ENCODE results near the gene AFF3. TPM values are rescaled to one million over a fixed set of nuclear protein-coding genes. Genes with fewer than 3 reads are reported as not detected.
"Not testable (repeated sequence)": the region's sequence is repeated elsewhere in the genome, so short reads cannot be mapped to it uniquely, and the experiment has no call there.

Gene AFF3
- total and polyA plus RNA-seq, 3 experiments from 2014 or later, result 0.48 to 1.3 (median 0.53) TPM

DNA sequence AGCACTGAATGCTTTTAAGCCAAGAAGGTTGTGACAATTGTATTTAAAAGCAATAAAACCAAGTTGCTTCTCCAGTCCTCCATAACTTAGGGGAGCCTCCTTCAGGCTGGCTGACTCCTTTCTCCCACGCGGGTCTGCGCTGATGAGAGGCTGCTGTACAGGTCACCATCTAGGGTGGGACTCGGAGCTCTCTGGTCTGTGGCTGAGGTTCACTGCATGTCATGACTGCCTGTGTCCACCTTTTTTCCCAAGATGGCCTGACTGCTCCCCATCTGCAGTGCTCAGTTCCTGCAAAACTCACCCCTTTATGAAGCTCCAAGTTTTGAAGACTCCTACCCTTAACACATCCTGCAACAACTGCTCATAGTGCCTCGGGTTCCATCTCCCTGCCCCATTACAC is 194.4 kb downstream of the AFF3 start:
- no peaks in the 10 kb centered on the region for H3K9me3 Mint-ChIP-seq
- H3K4me3 Mint-ChIP-seq, result no peak overlapping the region
- H3K27me3 Mint-ChIP-seq, result peaks cover 5 to 6% of the 10 kb centered on the region in 2 donors
- no peaks in the 10 kb centered on the region for H3K36me3 ChIP-seq (ENCODE audit: insufficient read depth, low read length)
- H3K27me3 ChIP-seq (ENCODE audit: insufficient read depth, low read length, poor library complexity, severe bottlenecking), result no peaks in the 10 kb centered on the region
- ChIA-PET CTCF (no interaction called here), POLR2A (no interaction called here)
- H3K36me3 Mint-ChIP-seq, result no peaks in the 10 kb centered on the region
- H3K4me3 ChIP-seq (ENCODE audit: low read length), result no peak overlapping the region
- DNase-seq, result no peak
- no peak overlapping the region for H3K27ac Mint-ChIP-seq
- no peaks in the 10 kb centered on the region for H3K4me1 ChIP-seq (ENCODE audit: insufficient read depth, low read length)
- H3K27ac ChIP-seq (ENCODE audit: low read depth, low read length), result no peak overlapping the region
- no peaks in the 10 kb centered on the region for H3K4me1 Mint-ChIP-seq
- H3K9me3 ChIP-seq (ENCODE audit: low read length), result no peaks in the 10 kb centered on the region

- H3K4me1 ChIP-seq (ENCODE audit: insufficient read depth, low read length); H3K27ac ChIP-seq (ENCODE audit: low read depth, low read length); H3K36me3 ChIP-seq (ENCODE audit: insufficient read depth, low read length); H3K9me3 ChIP-seq (ENCODE audit: low read length); H3K4me3 Mint-ChIP-seq; H3K27me3 Mint-ChIP-seq; H3K9me3 Mint-ChIP-seq; H3K4me1 Mint-ChIP-seq; CTCF ChIA-PET; POLR2A ChIA-PET; DNase-seq; H3K36me3 Mint-ChIP-seq; H3K4me3 ChIP-seq (ENCODE audit: low read length); H3K27me3 ChIP-seq (ENCODE audit: insufficient read depth, low read length, poor library complexity, severe bottlenecking): not testable (repeated sequence)
- peak overlapping the region in 1 of 8 donors; percentile 55 for H3K27ac Mint-ChIP-seq
Observed at GRCh38 chr2:99947366-99947765, 195.0 kb downstream of the AFF3 start.

- no peaks in the 10 kb centered on the region for H3K4me1 Mint-ChIP-seq
- Histone ChIP-seq H3K27ac (ENCODE audit: low read depth, low read length) (no peak overlapping the region), H3K4me3 (ENCODE audit: low read length) (no peak overlapping the region), H3K27me3 (ENCODE audit: insufficient read depth, low read length, poor library complexity, severe bottlenecking) (no peaks in the 10 kb centered on the region), H3K9me3 (ENCODE audit: low read length) (no peaks in the 10 kb centered on the region), H3K4me1 (ENCODE audit: insufficient read depth, low read length) (no peaks in the 10 kb centered on the region), H3K36me3 (ENCODE audit: insufficient read depth, low read length) (no peaks in the 10 kb centered on the region)
- DNase-seq, result no peak
- peaks cover 5 to 6% of the 10 kb centered on the region in 2 donors for H3K27me3 Mint-ChIP-seq
- H3K36me3 Mint-ChIP-seq, result no peaks in the 10 kb centered on the region
- no peak overlapping the region for H3K4me3 Mint-ChIP-seq
- no peak overlapping the region for H3K27ac Mint-ChIP-seq
- H3K9me3 Mint-ChIP-seq, result no peaks in the 10 kb centered on the region
- CTCF ChIA-PET, result no interaction called here
- POLR2A ChIA-PET, result no interaction called here
Observed at GRCh38 chr2:99944019-99944418, 198.4 kb downstream of the AFF3 start.

DNA sequence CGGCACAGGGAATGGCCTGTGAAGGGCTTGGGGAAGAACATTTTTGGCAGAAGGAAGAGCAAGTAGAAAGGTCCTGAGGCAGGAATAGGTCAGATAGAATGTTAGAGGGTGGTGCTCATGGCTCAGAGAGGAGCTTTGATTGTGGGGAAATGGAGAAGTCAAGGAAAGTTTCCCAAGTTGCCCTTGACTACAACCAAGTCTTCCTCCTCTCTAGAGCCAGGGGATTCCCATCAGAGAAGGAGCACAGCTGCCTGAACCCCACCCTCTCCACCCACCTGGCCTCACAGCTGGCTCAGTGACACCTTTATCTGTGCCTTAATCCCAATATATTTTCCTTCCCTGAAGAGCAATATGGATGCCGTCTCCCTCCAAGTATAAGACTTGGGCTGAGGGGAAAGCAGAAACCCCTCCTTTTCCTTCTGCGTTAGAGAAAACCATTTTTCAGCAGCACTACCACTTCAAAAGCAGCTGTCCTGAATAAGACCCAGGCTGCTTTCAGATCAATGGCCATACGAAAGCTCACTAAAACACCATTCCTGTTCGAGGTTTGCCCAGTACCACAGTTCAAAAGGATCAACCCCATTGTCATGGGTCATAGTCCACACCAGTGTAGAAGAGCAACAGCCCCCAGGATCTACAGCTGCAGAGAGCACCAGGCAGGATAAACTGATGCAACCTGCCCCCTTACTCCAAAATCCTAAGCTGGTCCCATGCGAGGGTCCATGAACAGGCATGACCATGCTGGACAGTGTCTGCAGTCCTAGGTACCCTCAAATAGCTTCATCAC is 199.6 kb downstream of the AFF3 start:
- CTCF ChIA-PET, result no interaction called here
- Mint-ChIP-seq H3K4me1 (no peaks in the 10 kb centered on the region), H3K4me3 (no peak overlapping the region), H3K9me3 (no peaks in the 10 kb centered on the region), H3K27me3 (peaks cover 5 to 6% of the 10 kb centered on the region in 2 donors), H3K36me3 (no peaks in the 10 kb centered on the region), H3K27ac (no peak overlapping the region)
- Histone ChIP-seq H3K4me1 (ENCODE audit: insufficient read depth, low read length) (no peaks in the 10 kb centered on the region), H3K36me3 (ENCODE audit: insufficient read depth, low read length) (no peaks in the 10 kb centered on the region), H3K9me3 (ENCODE audit: low read length) (no peaks in the 10 kb centered on the region), H3K27ac (ENCODE audit: low read depth, low read length) (no peak overlapping the region), H3K27me3 (ENCODE audit: insufficient read depth, low read length, poor library complexity, severe bottlenecking) (no peaks in the 10 kb centered on the region), H3K4me3 (ENCODE audit: low read length) (no peak overlapping the region)
- no peak for DNase-seq
- POLR2A ChIA-PET, result no interaction called here

DNA sequence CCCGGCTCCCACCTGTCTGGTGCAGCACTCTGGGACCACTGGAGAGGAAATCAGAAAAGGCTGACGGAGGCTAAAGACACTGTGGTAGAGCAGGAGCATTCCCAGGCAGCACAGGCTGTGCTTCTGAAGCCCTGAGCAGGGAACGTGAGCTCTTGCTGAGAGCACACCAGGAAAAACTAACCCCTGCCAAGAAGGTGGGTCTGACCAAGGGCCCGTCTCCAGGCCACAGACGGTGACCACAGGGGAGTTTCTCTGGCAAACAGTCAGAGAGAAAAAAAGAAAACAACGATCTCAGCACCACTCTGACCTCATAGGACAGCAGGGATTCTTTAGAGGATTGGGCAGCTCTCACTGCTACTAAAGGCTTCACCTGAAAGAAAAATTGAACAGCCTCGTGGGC is 201.4 kb downstream of the AFF3 start:
- no peaks in the 10 kb centered on the region for H3K4me1 Mint-ChIP-seq
- no peak overlapping the region for H3K27ac ChIP-seq (ENCODE audit: low read depth, low read length)
- H3K27ac Mint-ChIP-seq, result no peak overlapping the region
- no peak overlapping the region for H3K4me3 ChIP-seq (ENCODE audit: low read length)
- DNase-seq, result no peak
- H3K36me3 ChIP-seq (ENCODE audit: insufficient read depth, low read length), result no peaks in the 10 kb centered on the region
- H3K4me3 Mint-ChIP-seq, result no peak overlapping the region
- no peaks in the 10 kb centered on the region for H3K4me1 ChIP-seq (ENCODE audit: insufficient read depth, low read length)
- no peaks in the 10 kb centered on the region for H3K27me3 ChIP-seq (ENCODE audit: insufficient read depth, low read length, poor library complexity, severe bottlenecking)
- no peaks in the 10 kb centered on the region for H3K9me3 ChIP-seq (ENCODE audit: low read length)
- H3K36me3 Mint-ChIP-seq, result no peaks in the 10 kb centered on the region
- no peaks in the 10 kb centered on the region for H3K9me3 Mint-ChIP-seq
- H3K27me3 Mint-ChIP-seq, result peaks cover 5 to 6% of the 10 kb centered on the region in 2 donors
- ChIA-PET CTCF (no interaction called here), POLR2A (no interaction called here)

DNA sequence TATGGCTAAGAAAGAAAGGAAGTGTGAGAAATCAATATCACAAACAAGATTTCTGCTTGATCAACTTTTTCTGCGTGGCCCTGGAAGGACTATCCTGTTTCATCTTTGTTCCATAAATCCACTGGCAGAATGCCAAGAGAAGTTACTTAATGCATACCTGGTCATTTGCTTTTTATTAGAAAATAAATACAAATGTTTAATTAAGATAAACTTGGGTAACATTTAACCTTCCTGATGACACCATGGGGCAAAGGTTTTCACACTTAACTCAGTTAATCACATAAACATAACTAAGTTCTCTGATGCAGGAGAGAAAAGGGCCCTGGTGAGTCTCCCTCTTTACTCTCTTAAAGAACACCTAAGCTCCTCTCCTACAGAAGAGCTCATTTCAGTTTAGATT is 203.3 kb downstream of the AFF3 start:
- H3K36me3 Mint-ChIP-seq, result no peaks in the 10 kb centered on the region
- POLR2A ChIA-PET, result no interaction called here

GRCh38 chr2:99938250-99938649 is 204.1 kb downstream of the AFF3 start:
- no peaks in the 10 kb centered on the region for H3K36me3 Mint-ChIP-seq
- DNase-seq, result no peak
- ChIA-PET CTCF (no interaction called here), POLR2A (no interaction called here)
- H3K9me3 Mint-ChIP-seq, result no peaks in the 10 kb centered on the region
- Histone ChIP-seq H3K36me3 (ENCODE audit: insufficient read depth, low read length) (no peaks in the 10 kb centered on the region), H3K4me3 (ENCODE audit: low read length) (no peak overlapping the region), H3K27me3 (ENCODE audit: insufficient read depth, low read length, poor library complexity, severe bottlenecking) (no peaks in the 10 kb centered on the region), H3K9me3 (ENCODE audit: low read length) (no peaks in the 10 kb centered on the region), H3K27ac (ENCODE audit: low read depth, low read length) (no peak overlapping the region), H3K4me1 (ENCODE audit: insufficient read depth, low read length) (no peaks in the 10 kb centered on the region)
- no peak overlapping the region for H3K4me3 Mint-ChIP-seq
- H3K27me3 Mint-ChIP-seq, result peaks cover 0 to 2% of the 10 kb centered on the region in 2 donors
- no peaks in the 10 kb centered on the region for H3K4me1 Mint-ChIP-seq
- H3K27ac Mint-ChIP-seq, result no peak overlapping the region

More for the DNA sequence above, 203.3 kb downstream of the AFF3 start:
- no peak overlapping the region for H3K27ac Mint-ChIP-seq
- no peaks in the 10 kb centered on the region for H3K4me1 ChIP-seq (ENCODE audit: insufficient read depth, low read length)
- H3K9me3 Mint-ChIP-seq, result no peaks in the 10 kb centered on the region
- no peaks in the 10 kb centered on the region for H3K4me1 Mint-ChIP-seq
- H3K36me3 ChIP-seq (ENCODE audit: insufficient read depth, low read length), result no peaks in the 10 kb centered on the region
- peaks cover 2% of the 10 kb centered on the region in 2 donors for H3K27me3 Mint-ChIP-seq
- H3K27me3 ChIP-seq (ENCODE audit: insufficient read depth, low read length, poor library complexity, severe bottlenecking), result no peaks in the 10 kb centered on the region
- no peak overlapping the region for H3K27ac ChIP-seq (ENCODE audit: low read depth, low read length)
- DNase-seq, result no peak
- no peak overlapping the region for H3K4me3 ChIP-seq (ENCODE audit: low read length)
- CTCF ChIA-PET, result no interaction called here
- no peaks in the 10 kb centered on the region for H3K9me3 ChIP-seq (ENCODE audit: low read length)
- no peak overlapping the region for H3K4me3 Mint-ChIP-seq

DNA sequence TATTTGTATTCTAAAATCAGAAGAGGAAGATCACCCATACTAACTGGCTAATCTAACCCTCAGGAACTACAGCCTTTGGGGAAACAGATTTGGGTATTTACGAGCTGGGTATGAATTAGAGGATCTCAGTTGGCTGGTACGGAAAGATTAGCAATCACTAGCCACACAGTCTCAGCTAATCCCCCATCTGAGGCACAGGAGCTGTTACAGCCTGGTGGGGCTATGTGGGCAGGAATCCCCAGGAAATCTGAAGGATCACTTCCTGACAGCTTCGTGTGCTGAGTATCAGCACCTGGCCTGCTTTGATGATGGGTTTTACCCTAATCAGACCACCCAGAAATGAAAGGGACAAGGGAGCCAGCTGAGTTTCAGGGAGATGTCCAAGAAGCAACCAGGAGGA is 206.3 kb downstream of the AFF3 start:
- H3K36me3 ChIP-seq (ENCODE audit: insufficient read depth, low read length), result no peaks in the 10 kb centered on the region
- H3K4me1 Mint-ChIP-seq, result no peaks in the 10 kb centered on the region
- CTCF ChIA-PET, result no interaction called here
- DNase-seq, result no peak
- H3K27me3 Mint-ChIP-seq, result peaks cover 0 to 2% of the 10 kb centered on the region in 2 donors
- no peak overlapping the region for H3K27ac Mint-ChIP-seq
- H3K9me3 Mint-ChIP-seq, result no peaks in the 10 kb centered on the region
- POLR2A ChIA-PET, result no interaction called here
- no peak overlapping the region for H3K4me3 Mint-ChIP-seq
- H3K9me3 ChIP-seq (ENCODE audit: low read length), result no peaks in the 10 kb centered on the region
- H3K4me3 ChIP-seq (ENCODE audit: low read length), result no peak overlapping the region
- no peaks in the 10 kb centered on the region for H3K27me3 ChIP-seq (ENCODE audit: insufficient read depth, low read length, poor library complexity, severe bottlenecking)
- H3K27ac ChIP-seq (ENCODE audit: low read depth, low read length), result no peak overlapping the region
- H3K36me3 Mint-ChIP-seq, result no peaks in the 10 kb centered on the region
- no peaks in the 10 kb centered on the region for H3K4me1 ChIP-seq (ENCODE audit: insufficient read depth, low read length)

GRCh38 chr2:99935662-99936061 is 206.7 kb downstream of the AFF3 start:
- ChIA-PET CTCF (no interaction called here), POLR2A (no interaction called here)
- H3K36me3 Mint-ChIP-seq, result no peaks in the 10 kb centered on the region
- no peaks in the 10 kb centered on the region for H3K9me3 ChIP-seq (ENCODE audit: low read length)
- peaks cover 0 to 2% of the 10 kb centered on the region in 2 donors for H3K27me3 Mint-ChIP-seq
- DNase-seq, result no peak
- no peaks in the 10 kb centered on the region for H3K36me3 ChIP-seq (ENCODE audit: insufficient read depth, low read length)
- H3K4me3 Mint-ChIP-seq, result no peak overlapping the region
- H3K27me3 ChIP-seq (ENCODE audit: insufficient read depth, low read length, poor library complexity, severe bottlenecking), result no peaks in the 10 kb centered on the region
- H3K4me1 ChIP-seq (ENCODE audit: insufficient read depth, low read length), result no peaks in the 10 kb centered on the region
- H3K9me3 Mint-ChIP-seq, result no peaks in the 10 kb centered on the region
- no peak overlapping the region for H3K27ac ChIP-seq (ENCODE audit: low read depth, low read length)
- no peak overlapping the region for H3K4me3 ChIP-seq (ENCODE audit: low read length)
- H3K4me1 Mint-ChIP-seq, result no peaks in the 10 kb centered on the region
- no peak overlapping the region for H3K27ac Mint-ChIP-seq

All from CD8-positive, alpha-beta memory T cell (primary cell).